HG03095 (cell line): ENCODE results near the gene NDUFA11.
"Not testable (repeated sequence)": the region's sequence is repeated elsewhere in the genome, so short reads cannot be mapped to it uniquely, and the experiment has no call there.

Source experiments
- ATAC-seq: cut with Tn5 transposase; IDR thresholded peaks from one replicate; pipeline ENCODE4 v1.9.1; 2021; ENCODE audit warnings: moderate library complexity; ENCODE audit not compliant: unreplicated experiment

NDUFA11 gene

DNA sequence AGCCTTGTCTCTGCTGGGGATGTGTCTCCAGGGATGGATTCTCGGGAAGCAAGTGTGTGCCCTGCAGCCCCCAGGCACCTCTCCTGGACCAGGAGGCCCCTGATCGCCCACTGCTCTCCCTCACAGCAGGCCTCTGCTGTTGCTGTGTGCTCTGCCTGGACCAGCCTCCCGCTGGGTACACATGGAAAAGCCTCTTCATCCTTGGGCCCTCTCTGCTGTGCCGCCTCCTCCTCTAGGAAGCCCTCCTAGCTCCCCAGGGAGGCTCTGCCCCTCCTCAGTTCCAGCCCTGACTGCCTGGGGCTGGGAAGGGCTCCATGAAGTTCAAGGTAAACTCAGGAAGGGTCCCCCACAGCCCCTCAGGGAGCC, 12.0 kb downstream of the NDUFA11 start:
- no peak for ATAC-seq

DNA sequence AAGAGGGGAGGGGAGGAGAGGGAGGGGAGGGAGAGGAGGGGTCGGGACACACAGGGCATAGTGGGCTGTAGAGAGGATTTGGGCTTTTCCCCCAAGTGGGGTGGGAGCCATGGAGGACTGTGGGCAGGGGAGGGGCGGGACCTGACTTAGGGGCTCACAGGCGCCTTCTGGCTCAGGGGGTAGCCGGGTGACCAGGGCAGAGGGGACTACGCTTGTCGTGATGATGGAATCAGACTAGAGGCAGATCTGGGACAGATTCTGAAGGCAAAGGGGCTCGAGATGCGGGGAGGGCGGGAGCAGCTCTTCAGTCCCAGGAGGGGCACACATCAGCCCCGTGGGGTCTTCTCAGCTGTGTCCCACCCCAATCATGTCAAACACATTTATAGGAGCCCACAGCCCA, 13.5 kb downstream of the NDUFA11 start:
- no peak for ATAC-seq

DNA sequence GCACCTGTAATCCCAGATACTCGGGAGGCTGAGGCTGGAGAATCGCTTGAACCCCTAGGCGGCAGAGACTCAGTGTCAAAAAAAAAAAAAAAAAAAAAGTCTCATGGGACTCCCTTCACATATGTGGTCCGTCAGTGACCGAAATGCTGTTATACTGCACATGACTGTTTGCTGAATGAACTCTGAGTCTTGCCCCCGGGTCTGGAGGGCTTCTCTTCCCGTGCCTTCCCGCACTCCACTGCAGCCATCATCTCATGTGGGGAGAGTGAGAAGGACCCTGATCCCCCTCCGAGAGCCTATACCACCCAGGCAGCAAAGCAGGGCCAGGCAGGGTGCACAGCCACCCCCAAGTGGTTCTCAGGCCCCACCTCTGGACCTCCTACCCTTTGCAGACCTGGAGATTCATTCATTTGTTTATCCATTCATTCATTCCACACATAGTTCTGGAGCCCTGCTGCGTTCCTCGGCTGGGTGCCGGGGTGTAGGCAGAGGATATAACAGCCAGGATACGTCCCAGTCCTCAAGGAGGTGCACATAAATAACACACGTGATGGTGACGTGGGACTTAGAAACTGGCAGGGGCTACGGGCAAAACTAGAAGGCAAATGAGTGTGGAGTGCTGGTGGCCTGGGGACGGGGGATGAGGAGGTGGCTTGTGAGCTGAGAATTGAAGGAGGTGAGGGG, 14.2 kb downstream of the NDUFA11 start:
- ATAC-seq = no peak

DNA sequence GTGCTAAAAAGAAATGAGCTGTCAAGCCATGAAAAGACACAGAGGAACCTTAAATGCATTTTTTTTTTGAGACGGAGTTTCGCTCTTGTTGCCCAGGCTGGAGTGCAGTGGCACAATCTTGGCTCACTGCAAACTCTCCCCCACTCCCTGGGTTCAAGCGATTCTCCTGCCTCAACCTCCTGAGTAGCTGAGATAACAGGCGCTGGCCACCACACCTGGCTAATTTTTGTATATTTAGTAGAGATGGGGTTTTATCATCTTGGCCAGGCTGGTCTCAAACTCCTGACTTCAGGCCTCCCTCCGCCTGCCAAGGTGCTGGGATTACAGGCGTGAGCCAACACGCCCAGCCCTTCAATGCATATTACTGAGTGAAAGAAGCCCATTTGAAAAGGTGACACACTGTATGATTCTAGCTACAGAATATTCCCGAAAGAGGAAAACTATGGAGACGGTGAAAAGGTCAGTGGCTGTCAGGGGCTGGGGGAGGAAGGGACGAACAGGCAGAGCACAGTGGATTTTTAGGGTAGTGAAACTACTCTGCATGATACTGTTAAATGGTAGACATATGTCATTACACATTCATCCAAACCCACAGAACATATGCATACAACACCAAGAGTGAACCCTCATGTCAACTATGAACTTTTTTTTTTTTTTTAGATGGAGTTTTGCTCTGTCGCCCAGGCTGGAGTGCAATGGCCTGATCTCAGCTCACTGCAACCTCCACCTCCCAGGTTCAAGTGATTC, 19.4 kb downstream of the NDUFA11 start:
- ATAC-seq = not testable (repeated sequence)

DNA sequence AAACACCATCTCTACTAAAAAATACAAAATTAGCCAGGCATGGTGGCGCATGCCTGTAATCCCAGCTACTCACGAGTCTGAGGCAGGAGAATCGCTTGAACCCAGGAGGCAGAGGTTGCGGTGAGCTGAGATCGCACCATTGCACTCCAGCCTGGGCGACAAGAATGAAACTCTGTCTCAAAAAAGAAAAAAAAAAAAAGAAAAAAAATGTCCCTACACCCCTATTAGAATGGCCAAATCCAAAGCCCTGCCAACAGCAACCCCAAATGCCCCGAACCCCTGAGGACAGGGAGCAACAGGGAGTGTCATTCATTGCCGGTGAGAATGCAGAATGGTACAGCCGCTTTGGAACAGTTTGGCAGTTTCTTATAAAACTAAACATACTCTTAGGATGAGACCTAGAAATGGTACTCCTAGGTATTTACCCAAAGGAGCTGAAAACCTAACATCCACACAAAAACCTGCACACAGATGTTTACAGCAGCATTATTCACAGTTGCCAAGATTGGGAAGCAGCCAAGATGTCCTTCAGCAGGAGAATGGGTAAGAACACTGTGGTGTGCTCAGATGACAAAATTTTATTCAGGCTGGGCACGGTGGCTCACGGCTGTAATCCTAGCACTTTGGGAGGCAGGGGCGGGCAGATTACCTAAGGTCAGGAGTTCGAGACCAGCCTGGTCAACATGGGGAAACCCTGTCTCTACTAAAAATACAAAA, 20.3 kb downstream of the NDUFA11 start:
- ATAC-seq = not testable (repeated sequence)

DNA sequence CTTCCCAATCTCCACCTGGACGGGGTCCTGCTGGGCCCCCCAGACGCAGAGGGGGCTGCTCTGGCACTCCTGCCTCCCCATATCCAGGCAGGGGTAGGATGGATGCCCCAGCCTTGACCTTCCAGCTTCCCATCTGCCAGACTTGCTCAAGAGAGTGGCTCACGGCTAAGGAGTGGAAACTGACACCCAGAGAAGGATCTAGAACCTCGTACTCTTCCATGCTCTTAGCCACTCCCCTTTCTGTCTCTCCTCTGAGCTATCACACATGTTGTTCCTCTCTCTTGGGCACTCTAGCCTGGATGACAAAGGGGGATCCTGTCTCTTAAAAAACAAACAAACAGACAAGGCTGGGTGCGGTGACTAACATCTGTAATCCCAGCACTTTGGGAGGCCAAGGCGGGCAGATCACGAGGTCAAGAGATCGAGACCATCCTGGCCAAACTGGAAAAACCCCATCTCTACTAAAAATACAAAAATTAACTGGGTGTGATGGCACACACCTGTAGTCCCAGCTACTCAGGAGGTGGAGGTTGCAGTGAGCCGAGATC, 21.1 kb downstream of the NDUFA11 start:
- ATAC-seq = no peak

DNA sequence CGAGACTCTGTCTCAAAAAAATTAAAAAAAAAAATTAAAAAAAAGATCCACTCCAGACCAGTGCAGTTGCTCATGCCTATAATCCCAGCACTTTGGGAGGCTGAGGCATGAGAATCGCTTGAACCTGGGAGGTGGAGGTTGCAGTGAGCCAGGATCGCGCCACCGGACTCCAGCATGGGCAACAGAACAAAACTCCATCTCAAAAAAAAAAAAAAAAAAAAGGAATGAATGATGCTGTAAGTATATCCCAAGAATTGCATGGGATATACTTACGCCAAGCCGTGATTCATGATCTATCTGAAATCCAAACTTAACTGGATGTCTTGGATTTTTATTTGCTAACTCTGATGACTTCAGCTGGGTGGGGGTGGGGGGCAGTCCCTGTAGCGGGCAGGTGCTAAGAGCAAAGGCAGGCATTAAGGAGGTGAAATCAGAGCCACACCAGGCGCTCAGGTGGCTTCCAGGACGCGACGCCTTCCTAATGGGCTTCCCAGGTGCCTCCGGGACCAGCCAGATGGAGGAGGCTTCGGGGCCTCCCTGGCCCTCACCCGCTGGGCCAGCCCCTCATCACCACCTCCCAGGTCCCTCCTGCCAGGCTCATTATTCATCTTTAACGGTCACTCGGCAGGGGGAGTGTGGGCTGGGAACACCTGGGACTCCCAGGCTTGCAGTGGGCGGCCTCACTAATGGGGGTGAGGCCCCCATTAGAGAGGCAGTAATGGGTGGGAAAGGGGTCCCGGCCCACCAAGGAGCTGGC, 21.9 kb downstream of the NDUFA11 start:
- ATAC-seq = no peak

DNA sequence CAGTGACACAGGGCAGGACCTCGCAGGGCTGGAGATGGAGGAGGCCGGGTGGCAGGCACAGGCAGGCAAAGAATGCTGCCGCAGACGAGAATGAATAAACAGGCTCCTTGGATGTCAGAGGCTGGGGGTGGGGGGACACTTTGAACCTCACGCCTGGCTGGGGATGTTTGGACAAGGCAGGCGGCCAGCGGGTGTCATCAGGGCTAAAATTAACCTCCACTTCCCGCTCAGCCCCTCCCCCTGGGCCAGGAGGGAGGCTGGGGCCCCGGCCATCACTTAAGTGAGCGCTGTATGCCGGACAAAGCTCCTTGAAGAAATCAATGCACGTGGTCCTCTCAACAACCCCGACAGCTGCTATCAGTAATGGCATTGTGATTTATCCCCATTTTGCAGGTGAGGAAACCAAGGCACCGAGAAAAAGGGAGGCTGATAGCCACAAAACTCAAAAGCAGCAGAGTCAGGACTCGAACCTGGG, 22.9 kb downstream of the NDUFA11 start:
- ATAC-seq = no peak

DNA sequence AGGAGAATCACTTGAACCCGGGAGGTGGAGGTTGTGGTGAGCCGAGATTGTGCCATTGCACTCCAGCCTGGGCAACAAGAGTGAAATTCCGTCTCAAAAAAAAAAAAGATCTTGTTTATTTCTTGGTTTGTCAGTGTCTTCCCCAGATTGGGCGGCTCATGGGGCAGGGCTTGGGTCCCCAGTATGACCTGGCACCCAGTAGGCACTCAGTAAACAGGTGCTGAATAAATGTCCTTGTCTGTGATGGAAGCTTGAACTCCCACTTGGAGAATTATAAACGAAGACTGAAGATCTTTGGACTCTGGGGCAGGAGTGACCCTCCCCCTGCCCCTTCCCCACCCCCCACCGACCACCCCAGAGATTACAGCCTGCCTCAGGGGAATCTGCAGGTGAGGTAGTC, 23.4 kb downstream of the NDUFA11 start:
- ATAC-seq = no peak

DNA sequence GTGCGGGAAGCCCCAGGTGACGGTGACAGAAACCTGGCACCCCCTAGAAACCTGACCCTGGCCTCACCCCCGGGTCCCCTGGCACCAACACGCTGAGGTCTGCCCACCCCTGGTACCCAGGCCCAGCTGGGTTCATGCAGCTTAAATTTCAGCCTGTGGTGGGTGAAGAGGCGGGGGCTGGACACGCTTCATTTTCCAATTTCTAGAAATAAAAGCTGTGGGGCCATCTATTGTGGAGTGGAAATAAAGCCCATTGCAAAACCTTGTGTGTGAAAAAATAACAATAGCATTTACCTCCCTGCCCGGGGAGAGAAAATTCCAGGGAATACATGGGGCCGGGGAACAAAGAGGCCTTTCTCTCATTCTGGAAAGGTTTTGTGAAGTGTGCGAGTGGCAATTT, 25.7 kb downstream of the NDUFA11 start:
- no peak for ATAC-seq

DNA sequence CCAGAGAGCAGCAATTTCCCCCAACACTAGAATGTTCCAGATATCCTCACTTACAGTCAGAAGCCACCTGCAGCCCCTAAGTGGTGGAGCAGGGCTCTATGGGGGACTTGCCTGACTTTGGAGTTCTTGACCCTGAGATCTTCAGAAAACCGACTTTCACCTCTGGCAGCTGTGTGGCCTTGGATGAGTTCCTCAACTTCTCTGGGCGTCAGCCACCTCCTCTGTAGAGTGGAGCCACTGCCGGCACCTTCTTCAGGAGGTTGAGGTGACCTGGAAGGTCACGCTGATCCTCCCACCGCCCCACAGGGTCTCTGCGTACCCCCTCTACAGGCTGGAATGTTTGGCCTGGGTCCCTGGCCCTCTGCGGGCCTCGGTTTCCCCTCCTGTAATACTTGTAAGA, 26.2 kb downstream of the NDUFA11 start:
- no peak for ATAC-seq

DNA sequence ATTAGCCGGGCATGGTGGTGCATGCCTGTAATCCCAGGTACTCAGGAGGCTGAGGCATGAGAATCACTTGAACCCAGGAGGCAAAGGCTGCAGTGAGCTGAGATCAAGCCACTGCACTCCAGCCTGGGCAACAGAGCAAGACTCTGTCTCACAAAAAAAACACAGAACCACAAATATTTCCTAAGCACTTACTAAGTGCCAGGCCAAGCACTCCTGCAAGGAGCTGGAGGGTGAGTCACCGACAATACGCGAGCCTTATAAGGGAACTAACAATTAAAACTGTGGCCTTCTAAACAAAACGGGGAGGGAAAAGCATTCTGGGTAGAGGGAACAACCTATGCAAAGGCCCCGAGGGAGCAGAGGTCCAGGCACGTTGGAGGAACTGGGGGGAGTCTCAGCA, 29.1 kb downstream of the NDUFA11 start:
- not testable (repeated sequence) for ATAC-seq

DNA sequence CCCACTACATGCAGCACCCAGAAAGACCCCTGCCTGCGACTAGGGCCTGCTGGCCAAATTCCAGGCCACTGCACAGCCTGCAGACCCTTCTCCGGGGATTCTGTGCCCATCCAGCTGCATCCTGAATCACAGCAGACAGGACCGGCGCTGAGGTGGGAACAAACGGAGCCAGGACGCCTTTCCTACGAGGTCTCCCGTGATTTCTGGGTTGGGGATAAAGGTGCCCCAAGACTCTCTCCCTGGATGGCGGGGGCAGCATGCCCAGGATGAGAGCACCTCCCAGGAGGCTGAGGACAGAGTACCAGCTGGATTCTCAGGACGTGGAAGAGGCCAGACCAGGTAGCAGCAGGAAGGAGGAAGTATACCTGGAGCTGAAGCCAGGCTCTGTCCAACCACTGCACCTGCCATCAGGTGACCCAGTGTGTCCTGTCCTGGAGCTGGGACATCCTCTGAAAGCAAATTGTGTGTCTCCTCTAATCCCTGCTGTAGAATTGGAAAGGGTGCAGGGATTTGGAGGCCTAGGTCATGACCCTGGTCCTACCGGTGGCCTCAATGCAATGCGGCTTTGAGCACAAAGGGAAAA, 29.9 kb downstream of the NDUFA11 start:
- no peak for ATAC-seq

DNA sequence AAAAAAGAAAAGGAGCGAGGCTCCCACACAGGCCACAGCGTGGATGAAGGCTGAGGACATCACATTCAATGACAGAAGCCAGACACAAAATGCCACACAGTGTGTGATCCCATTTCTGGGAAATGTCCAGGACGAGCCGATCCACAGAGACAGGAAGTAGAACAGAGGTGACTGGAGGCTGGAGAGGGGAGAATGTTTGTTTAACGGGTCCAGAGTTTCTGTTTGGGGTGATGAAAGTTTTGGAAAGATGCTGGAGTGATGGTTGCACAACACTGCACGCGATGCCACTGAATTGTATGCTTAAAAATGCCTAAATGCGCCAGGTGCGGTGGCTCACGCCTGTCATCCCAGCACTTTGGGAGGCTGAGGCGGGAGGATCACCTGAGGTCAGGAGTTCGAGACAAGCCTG, 32.6 kb downstream of the NDUFA11 start:
- ATAC-seq = no peak

DNA sequence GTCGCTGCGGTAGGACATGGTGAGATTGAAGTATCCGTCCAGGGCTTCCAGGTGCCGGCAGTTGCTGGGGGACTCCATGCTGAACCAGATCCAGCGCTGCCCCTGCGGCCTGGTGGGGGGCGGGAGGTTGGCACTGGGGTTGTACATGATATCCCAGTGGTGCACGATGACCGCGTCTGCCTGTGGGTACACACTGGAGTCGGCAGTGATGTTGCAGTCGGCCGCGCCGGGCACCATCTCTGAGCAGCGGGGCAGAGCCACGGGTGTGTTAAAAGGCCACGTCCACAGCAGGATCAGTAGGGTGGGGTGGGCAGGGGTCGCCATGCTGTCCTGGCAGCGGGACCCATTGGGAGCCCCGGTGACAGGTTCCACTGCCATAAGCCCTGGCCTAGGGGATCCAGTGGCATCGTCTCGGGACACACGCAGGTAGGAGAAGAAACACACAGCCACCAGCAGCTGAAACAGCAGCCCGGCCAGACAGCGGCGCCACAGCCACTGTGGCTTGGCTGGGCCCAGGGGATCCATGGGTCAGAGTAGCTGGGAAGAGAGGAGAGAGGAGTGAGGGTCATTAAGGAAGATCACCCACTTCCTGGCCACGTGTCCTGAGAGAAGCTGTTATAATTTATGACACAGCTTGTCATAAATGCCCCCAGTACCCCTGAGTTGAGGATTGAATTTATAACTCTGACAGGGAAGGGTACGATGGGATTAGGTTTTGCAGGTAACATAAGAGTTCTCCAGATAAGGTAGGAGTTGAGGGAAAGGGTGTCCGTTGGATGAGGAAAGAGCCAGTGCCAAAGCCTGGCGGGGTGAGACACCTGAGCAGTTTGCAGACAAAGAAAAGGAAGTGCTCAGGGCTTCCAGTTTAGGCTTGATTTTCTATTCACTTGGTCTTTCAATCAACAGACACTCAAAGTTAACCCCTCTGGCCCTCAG, 36.1 kb downstream of the NDUFA11 start:
- ATAC-seq = no peak

DNA sequence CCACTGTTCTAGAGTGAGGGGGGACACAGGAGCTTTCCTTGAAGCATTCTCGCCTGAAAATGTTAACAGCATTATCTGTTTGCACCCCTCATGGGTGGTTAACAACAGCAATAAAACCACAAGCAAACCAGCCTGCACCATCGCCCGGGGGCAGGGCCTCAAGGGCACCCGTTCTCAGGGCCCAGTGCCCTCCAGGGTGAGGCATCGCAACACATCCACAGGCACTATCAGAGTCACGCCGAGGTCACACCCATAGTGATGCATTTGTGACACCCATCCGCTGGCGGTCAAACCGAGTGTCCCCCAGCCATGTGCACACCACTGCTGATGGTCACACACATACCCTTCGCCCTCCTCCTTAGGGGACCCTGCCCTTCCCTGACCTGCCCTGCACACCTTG, 37.8 kb downstream of the NDUFA11 start:
- ATAC-seq = no peak

DNA sequence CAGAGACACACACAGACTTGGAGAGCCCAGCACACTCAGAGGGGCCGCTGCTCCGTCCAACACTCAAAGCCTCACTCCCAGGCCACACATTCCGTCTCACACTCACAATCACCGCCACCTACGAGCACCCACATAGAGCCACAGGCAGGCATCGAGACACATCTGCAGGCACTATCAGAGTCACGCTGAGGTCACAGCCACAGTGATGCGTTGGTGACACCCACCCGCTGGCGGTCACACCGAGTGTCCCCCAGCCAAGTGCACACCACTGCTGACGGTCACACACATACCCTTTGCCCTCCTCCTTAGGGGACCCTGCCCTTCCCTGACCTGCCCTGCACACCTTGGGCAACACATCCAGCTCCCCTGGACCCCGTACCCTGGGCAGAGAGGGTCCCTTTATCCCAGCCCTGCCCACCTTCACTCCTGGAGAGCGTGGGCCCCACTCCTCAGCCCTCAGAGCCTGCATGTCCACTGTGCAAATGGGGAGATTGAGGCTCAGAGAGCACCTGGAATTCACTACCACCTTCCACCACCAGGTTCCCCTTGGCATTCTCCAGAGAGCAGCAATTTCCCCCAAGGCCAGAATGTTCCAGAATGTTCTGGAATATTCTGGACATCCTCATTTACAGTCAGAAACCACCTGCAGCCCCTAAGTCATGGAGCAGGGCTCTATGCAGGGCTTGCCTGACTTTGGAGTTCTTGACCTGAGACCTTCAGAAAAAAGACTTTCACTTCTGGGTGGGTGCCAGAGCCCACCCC, 38.7 kb downstream of the NDUFA11 start:
- ATAC-seq = no peak

DNA sequence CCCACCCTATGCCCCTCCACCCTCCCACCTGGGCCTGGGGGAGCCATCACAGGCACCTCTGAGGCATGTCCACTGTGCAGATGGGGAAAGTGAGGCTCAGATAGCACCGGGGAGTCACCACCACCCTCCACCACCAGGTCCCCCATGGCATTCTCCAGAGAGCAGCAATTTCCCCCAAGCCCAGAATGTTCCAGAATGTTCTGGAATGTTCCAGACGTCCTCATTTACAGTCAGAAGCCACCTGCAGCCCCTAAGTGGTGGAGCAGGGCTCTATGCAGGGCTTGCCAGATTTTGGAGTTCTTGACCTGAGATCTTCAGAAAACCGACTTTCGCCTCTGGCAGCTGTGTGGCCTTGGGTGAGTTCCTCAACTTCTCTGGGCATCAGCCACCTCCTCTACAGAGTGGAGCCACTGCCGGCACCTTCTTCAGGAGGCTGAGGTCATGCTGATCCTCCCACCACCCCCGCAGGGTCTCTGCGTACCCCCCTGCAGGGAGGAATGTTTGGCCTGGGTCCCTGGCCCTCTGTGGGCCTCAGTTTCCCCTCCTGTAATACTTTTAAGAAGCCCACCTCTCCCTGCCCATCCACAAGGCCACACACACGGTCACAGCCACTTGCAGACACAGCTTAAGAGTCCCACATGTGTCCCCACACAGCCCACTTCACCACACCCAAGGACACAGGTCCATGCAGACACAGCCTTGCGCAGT, 39.4 kb downstream of the NDUFA11 start:
- ATAC-seq = no peak
